Forelimb muscle (tissue), 1 donor: ENCODE measurements around the gene KIF5B. TPM values are rescaled to one million over a fixed set of nuclear protein-coding genes. Genes with fewer than 3 reads are reported as not detected.

Experiments
- DNase-seq: peaks from one replicate; pipeline ENCODE4 v3.0.0-alpha.2; 2013; ENCODE audit warnings: low read depth
- polyA plus RNA-seq: library from polyadenylated mRNA; unstranded; fragments of 120-200 nt; gene quantifications from one replicate; pipeline ENCODE4 v1.2.1, GENCODE V29; 2013; ENCODE audit not compliant: insufficient read length

The KIF5B gene
- polyA plus RNA-seq, 1 donor: 124 TPM

DNA sequence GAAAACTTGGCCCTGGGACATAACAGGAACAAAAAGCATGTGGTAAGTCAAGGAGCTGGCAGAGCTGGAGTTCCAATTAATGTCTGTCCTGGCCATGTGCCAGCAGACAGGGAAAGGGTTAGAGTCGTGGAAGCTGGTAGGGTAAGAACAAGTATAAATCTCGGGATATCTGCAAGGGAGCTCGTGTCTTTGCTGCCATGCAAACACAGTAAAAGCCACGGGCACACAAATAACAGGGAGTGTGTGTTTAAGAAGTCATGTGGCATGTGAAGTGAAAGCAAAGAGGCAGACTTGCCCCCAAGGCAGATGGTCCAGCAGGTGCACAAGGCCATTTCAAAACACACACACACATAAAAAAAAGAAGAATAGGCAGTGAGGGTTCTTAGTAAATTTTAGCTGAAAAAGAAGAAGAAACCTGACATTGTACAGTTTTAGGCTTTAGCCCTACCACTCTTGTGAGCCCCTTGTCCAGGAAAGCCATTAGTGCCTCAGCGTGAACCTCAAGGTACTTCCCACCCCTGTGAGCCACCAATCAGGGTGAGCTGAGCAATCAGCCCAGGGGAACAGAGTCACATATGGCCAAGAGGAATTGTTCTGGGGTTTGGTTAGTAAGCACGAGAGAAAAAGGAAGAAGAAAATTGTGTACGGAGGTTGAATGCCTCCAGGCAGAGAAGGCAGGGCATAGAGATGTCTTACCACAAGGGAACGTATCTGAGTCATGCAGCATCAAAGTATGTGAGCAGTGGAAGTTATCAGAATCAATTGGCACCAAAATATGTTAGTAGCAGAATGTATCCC lies 94.7 kb downstream of the KIF5B start:
- no peak for DNase-seq

DNA sequence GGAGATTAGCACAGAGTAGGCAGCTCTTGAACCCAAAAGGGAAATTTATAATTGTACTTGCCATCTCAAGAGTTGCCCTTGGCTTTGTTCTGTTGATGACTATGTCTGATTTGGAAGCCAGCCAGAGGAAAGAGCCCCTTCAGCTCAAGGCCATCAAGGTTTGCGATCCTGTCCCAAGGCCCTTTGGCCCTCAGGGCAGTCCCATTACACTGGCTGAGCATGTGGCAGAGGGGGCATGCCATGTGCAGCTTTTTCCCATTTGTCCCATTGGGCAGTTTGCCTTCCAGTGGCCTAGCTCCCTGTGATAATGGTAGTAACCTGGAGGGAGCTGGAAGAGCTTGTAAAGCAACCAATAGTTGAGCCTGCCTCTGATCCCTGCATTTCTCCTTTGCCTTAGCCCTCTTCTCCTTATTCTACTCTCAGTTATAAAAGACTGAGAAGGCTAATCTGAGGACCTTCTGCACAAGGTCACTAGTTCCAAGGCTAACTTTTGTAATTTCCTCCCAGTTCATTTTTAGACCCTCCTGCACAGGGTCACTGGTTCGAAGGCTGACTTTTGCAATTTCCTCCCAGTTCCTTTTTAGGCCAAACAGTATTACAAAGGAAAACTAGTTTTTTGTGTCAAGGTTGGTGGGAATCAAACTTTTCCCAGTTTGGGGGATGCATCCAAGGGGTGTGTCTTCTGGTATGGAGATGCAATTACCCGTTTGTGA lies 96.6 kb downstream of the KIF5B start:
- DNase-seq: no peak

Other genes with a start within 250 kb of the KIF5B start
- 24.3 TPM for gene ARHGAP12, start 127.6 kb downstream of the KIF5B start, polyA plus RNA-seq